Spleen (tissue), 7 donors: ENCODE measurements around the gene GRP.

Experiments used
- CTCF ChIP-seq, 11 experiments: fragments of 200-600 bp in 7 of 11; fragments of 450-650 bp in 4 of 11; sonication (generic) in 4 of 11; IDR thresholded peaks in 8 of 11; conservative IDR thresholded peaks in 3 of 11; 1 replicate in 7 of 11; 2 replicates in 4 of 11; pipeline versions ENCODE4 v1.4.0 to v1.8.0; 2016 to 2021; ENCODE audit warnings: antibody characterized with exemption in 11 of 11, inconsistent platforms in 4 of 11, mild to moderate bottlenecking in 1 of 11
- POLR2A ChIP-seq, 3 donors: fragments of 450-650 bp; IDR thresholded peaks; one replicate each; pipeline ENCODE4 v1.5.1; 2017; ENCODE audit warnings: antibody characterized with exemption in 3 of 3, mild to moderate bottlenecking in 1 of 3
- POLR2AphosphoS5 ChIP-seq, 3 donors: sonication (generic); formaldehyde crosslinking; IDR thresholded peaks; one replicate each; pipeline ENCODE4 v1.5.1; 2017; ENCODE audit warnings: antibody characterized with exemption in 3 of 3
- donor health status: DM: no; HTN: no; CAD: no; lungs with moderate emphysema.
- donor health status: DM: no; HTN: no; CAD: no.
- donor health status: DM: no; HTN: no; CAD: no.

- TF ChIP-seq CTCF (IDR thresholded peaks at IDR 0.05 in 8 of 11, conservative IDR thresholded peaks at IDR 0.05 in 3 of 11) = no peak
- TF ChIP-seq POLR2A (IDR thresholded peaks at IDR 0.05) = no peak
- TF ChIP-seq POLR2AphosphoS5 (IDR thresholded peaks at IDR 0.05) = no peak
Measured at GRCh38 chr18:59229701-59230443, 9.9 kb downstream of the GRP start.
